Naive thymus-derived CD8-positive, alpha-beta T cell (primary cell): ENCODE measurements around the gene LRRN4CL. TPM values are rescaled to one million over a fixed set of nuclear protein-coding genes. Genes with fewer than 3 reads are reported as not detected.

Source experiments
- ATAC-seq, 2 donors: fragments of 150-1000 bp; cut with Tn5 transposase in 1 of 2; sonication (Bioruptor Pico), chemical (Tn5 transposase) in 1 of 2; 1 replicate in 1 of 2; 2 replicates in 1 of 2; pipeline ENCODE4 v1.10.0; 2021; ENCODE audit warnings: mild to moderate bottlenecking in 2 of 2, moderate library complexity in 2 of 2
- POLR2A ChIA-PET: fragments of 350-600 bp; sonication (Branson Sonifier 250); formaldehyde crosslinking; loops from one replicate; lab custom pipeline; 2021; ENCODE audit warnings: antibody characterized with exemption; lab: Charles Lee
- DNase-seq, 10 donors: peaks; one replicate each; pipeline versions ENCODE4 v3.0.0 to v3.0.0-alpha.2; 2020 to 2022
- H3K27ac Mint-ChIP-seq, 10 donors: one replicate each; pipeline ENCODE4 v1.8.0; 2020 to 2022; ENCODE audit warnings: mild to moderate bottlenecking in 10 of 10, mixed read lengths in 10 of 10, moderate library complexity in 4 of 10, inconsistent platforms in 1 of 10
- H3K27me3 Mint-ChIP-seq, 5 donors: one replicate each; pipeline ENCODE4 v1.8.0; 2021 to 2022; ENCODE audit warnings: mixed read lengths in 5 of 5
- H3K36me3 Mint-ChIP-seq, 3 donors: one replicate each; pipeline ENCODE4 v1.8.0; 2020 to 2022; ENCODE audit warnings: mixed read lengths in 3 of 3, mild to moderate bottlenecking in 2 of 3, inconsistent platforms in 1 of 3
- H3K4me1 Mint-ChIP-seq, 4 donors: one replicate each; pipeline ENCODE4 v1.8.0; 2021 to 2022; ENCODE audit warnings: mixed read lengths in 4 of 4
- H3K4me3 Mint-ChIP-seq, 10 donors: one replicate each; pipeline ENCODE4 v1.8.0; 2020 to 2022; ENCODE audit warnings: mild to moderate bottlenecking in 10 of 10, mixed read lengths in 10 of 10, moderate library complexity in 6 of 10, inconsistent platforms in 1 of 10
- H3K9me3 Mint-ChIP-seq, 9 donors: one replicate each; pipeline ENCODE4 v1.8.0; 2020 to 2022; ENCODE audit warnings: mixed read lengths in 9 of 9, mild to moderate bottlenecking in 3 of 9, inconsistent platforms in 1 of 9, moderate library complexity in 1 of 9
- polyA plus RNA-seq, 3 donors: library from polyadenylated mRNA; unstranded; fragments of 300-500 nt; fragmentation: Illumina TruSeq; gene quantifications; one replicate each; pipeline ENCODE4 v1.2.3, GENCODE V29; 2021
- total RNA-seq, 8 experiments: library from RNA in 2 of 8; stranded (reverse) in 2 of 8; gene quantifications; one replicate each; pipeline ENCODE4 v1.2.3 and lab custom pipeline; 2021 to 2026

Gene LRRN4CL
- total and polyA plus RNA-seq, 5 experiments from 2014 or later = 0.36 TPM; not detected in 4

- H3K36me3 Mint-ChIP-seq = peaks cover 0 to 35% (median 0%) of the 10 kb centered on the region in 3 donors
- POLR2A ChIA-PET = interaction anchor here (0.5 to 19.9 kb wide), 37 partner anchors 9 to 1734 kb away, joined by 3 to 541 read pairs (median 5); partner anchors contain the start of genes B3GAT3, C11orf98, CSKMT and EML3
Observed at GRCh38 chr11:62645946-62646824, 43.1 kb downstream of the LRRN4CL start, which contains the start of gene GANAB. Gene GANAB (minus strand): TSS chr11:62646613. CDS start chr11:62646599, 14 bp downstream.

GRCh38 chr11:62645671-62645945 is 43.7 kb downstream of the LRRN4CL start:
- no peaks in the 10 kb centered on the region for H3K27me3 Mint-ChIP-seq
- H3K4me3 Mint-ChIP-seq = peak overlapping the region; percentile 92 to 99 (median 97)
- DNase-seq (peak in 2 of 10 donors; percentile 17 to 29), ATAC-seq (no peak)
- peak overlapping the region; percentile 90 to 99 (median 98) for H3K27ac Mint-ChIP-seq
- H3K9me3 Mint-ChIP-seq = no peaks in the 10 kb centered on the region
- H3K36me3 Mint-ChIP-seq = peaks cover 0 to 34% (median 0%) of the 10 kb centered on the region in 3 donors
- peaks cover 13 to 51% (median 36%) of the 10 kb centered on the region in 4 donors for H3K4me1 Mint-ChIP-seq
- POLR2A ChIA-PET = interaction anchor here (0.5 to 19.9 kb wide), 31 partner anchors 8 to 1733 kb away, joined by 3 to 541 read pairs (median 5); partner anchors contain the start of genes B3GAT3, C11orf98, CSKMT and EML3

More at GRCh38 chr11:62645946-62646824, 43.1 kb downstream of the LRRN4CL start, which contains the start of gene GANAB:
- DNase-seq (peak; percentile 94 to 99 (median 97)), ATAC-seq (peak; percentile 97 to 98)
- no peaks in the 10 kb centered on the region for H3K9me3 Mint-ChIP-seq
- peaks cover 9 to 50% (median 32%) of the 10 kb centered on the region in 4 donors for H3K4me1 Mint-ChIP-seq
- no peaks in the 10 kb centered on the region for H3K27me3 Mint-ChIP-seq
- H3K27ac Mint-ChIP-seq = peak within 1 kb of the TSS; percentile 90 to 99 (median 98)
- H3K4me3 Mint-ChIP-seq = peak within 1 kb of the TSS; percentile 92 to 99 (median 97)

- H3K27ac Mint-ChIP-seq = peak overlapping the region in 9 of 10 donors; percentile 9 to 90 (median 69)
- POLR2A ChIA-PET = interaction anchor here (0.7 to 19.9 kb wide), 11 partner anchors 9 to 237 kb away, joined by 3 to 541 read pairs (median 8); partner anchors contain the start of genes B3GAT3, C11orf98, CSKMT and EEF1G
- H3K9me3 Mint-ChIP-seq = no peaks in the 10 kb centered on the region
- no peak for ATAC-seq
- no peak for DNase-seq
- H3K36me3 Mint-ChIP-seq = peaks cover 0 to 32% (median 0%) of the 10 kb centered on the region in 3 donors
- no peaks in the 10 kb centered on the region for H3K27me3 Mint-ChIP-seq
- peaks cover 17 to 54% (median 45%) of the 10 kb centered on the region in 4 donors for H3K4me1 Mint-ChIP-seq
- H3K4me3 Mint-ChIP-seq = peak overlapping the region in 9 of 10 donors; percentile 21 to 95 (median 45)
Observed at GRCh38 chr11:62644220-62644619, 45.1 kb downstream of the LRRN4CL start.

Other genes starting within 250 kb of the LRRN4CL start
- gene AHNAK, start 142.7 kb downstream of the LRRN4CL start, total RNA-seq = 100 to 1,000 TPM; 227 to 231 TPM
- 10 to 100 TPM in 1 of 3 donors, 1 to 10 TPM in 2; 7.7 to 19.8 (median 9.4) TPM for gene AHNAK, start 142.7 kb downstream of the LRRN4CL start, polyA plus RNA-seq
- gene EEF1G, start 115.6 kb downstream of the LRRN4CL start, total RNA-seq = 1,000 to 10,000 TPM; 2,038 to 2,092 TPM
- gene EEF1G, start 115.6 kb downstream of the LRRN4CL start, polyA plus RNA-seq = 1,000 to 10,000 TPM; 1,637 to 2,152 (median 1,960) TPM
- 10 to 100 TPM; 46.4 to 50.9 TPM for gene TUT1, start 98.0 kb downstream of the LRRN4CL start, total RNA-seq
- 10 to 100 TPM; 12.8 to 24.4 (median 16.9) TPM for gene TUT1, start 98.0 kb downstream of the LRRN4CL start, polyA plus RNA-seq
- gene MTA2, start 87.7 kb downstream of the LRRN4CL start, total RNA-seq = 100 to 1,000 TPM; 170 to 178 TPM
- 10 to 100 TPM; 15.8 to 32.6 (median 21.5) TPM for gene MTA2, start 87.7 kb downstream of the LRRN4CL start, polyA plus RNA-seq
- gene EML3, start 76.8 kb downstream of the LRRN4CL start, total RNA-seq = 100 to 1,000 TPM; 251 to 255 TPM
- 10 to 100 TPM; 14.8 to 23.7 (median 15.7) TPM for gene EML3, start 76.8 kb downstream of the LRRN4CL start, polyA plus RNA-seq
- 1 to 10 TPM; 5.4 to 6.1 TPM for gene ROM1, start 76.3 kb downstream of the LRRN4CL start, total RNA-seq
- gene ROM1, start 76.3 kb downstream of the LRRN4CL start, polyA plus RNA-seq = 1 to 10 TPM in 2 of 3 donors, under 1 TPM in 1; 0.82 to 1.9 (median 1.8) TPM
- 10 to 100 TPM; 79.8 to 83.8 TPM for gene B3GAT3, start 67.5 kb downstream of the LRRN4CL start, total RNA-seq
- gene B3GAT3, start 67.5 kb downstream of the LRRN4CL start, polyA plus RNA-seq = 10 to 100 TPM; 35.6 to 51.3 (median 40.3) TPM
- gene GANAB, start 42.9 kb downstream of the LRRN4CL start, total RNA-seq = 100 to 1,000 TPM; 326 to 327 TPM
- gene GANAB, start 42.9 kb downstream of the LRRN4CL start, polyA plus RNA-seq = 100 to 1,000 TPM; 171 to 197 (median 174) TPM
- 10 to 100 TPM; 25.8 to 27.4 TPM for gene INTS5, start 36.2 kb downstream of the LRRN4CL start, total RNA-seq
- gene INTS5, start 36.2 kb downstream of the LRRN4CL start, polyA plus RNA-seq = 10 to 100 TPM; 27.7 to 58.3 (median 45.6) TPM
- gene C11orf98, start 24.3 kb downstream of the LRRN4CL start, total RNA-seq = 10 to 100 TPM; 51.8 to 58.0 TPM
- 100 to 1,000 TPM in 2 of 3 donors, 10 to 100 TPM in 1; 99.9 to 149 (median 117) TPM for gene C11orf98, start 24.3 kb downstream of the LRRN4CL start, polyA plus RNA-seq
- 10 to 100 TPM; 43.6 to 45.0 TPM for gene CSKMT, start 24.2 kb downstream of the LRRN4CL start, total RNA-seq
- 1 to 10 TPM; 1.8 to 3.7 (median 3.4) TPM for gene CSKMT, start 24.2 kb downstream of the LRRN4CL start, polyA plus RNA-seq
- gene UQCC3, start 17.9 kb downstream of the LRRN4CL start, total RNA-seq = 1 to 10 TPM; 5.4 to 6.6 TPM
- gene UQCC3, start 17.9 kb downstream of the LRRN4CL start, polyA plus RNA-seq = 1 to 10 TPM; 9.1 to 9.7 (median 9.6) TPM
- gene LBHD1, start 17.3 kb downstream of the LRRN4CL start, total RNA-seq = 10 to 100 TPM; 29.5 to 30.9 TPM
- gene LBHD1, start 17.3 kb downstream of the LRRN4CL start, polyA plus RNA-seq = 1 to 10 TPM; 2.4 to 8.3 (median 4.4) TPM
- 100 to 1,000 TPM; 214 to 218 TPM for gene UBXN1, start 10.5 kb downstream of the LRRN4CL start, total RNA-seq
- gene UBXN1, start 10.5 kb downstream of the LRRN4CL start, polyA plus RNA-seq = 100 to 1,000 TPM; 188 to 219 (median 218) TPM
- gene BSCL2, start 17.9 kb upstream of the LRRN4CL start, total RNA-seq = 10 to 100 TPM; 37.0 to 50.7 TPM
- 10 to 100 TPM; 58.2 to 65.0 (median 58.8) TPM for gene BSCL2, start 17.9 kb upstream of the LRRN4CL start, polyA plus RNA-seq
- gene GNG3, start 18.1 kb upstream of the LRRN4CL start, total RNA-seq = not detected
- gene GNG3, start 18.1 kb upstream of the LRRN4CL start, polyA plus RNA-seq = under 1 TPM in 1 of 3 donors, not detected in 2; 0.27 TPM
- gene HNRNPUL2, start 37.9 kb upstream of the LRRN4CL start, total RNA-seq = 10 to 100 TPM; 81.6 to 84.0 TPM
- 1 to 10 TPM in 2 of 3 donors, under 1 TPM in 1; 0.99 to 3.0 (median 1.0) TPM for gene HNRNPUL2, start 37.9 kb upstream of the LRRN4CL start, polyA plus RNA-seq
- 10 to 100 TPM; 46.1 to 47.6 TPM for gene TTC9C, start 39.0 kb upstream of the LRRN4CL start, total RNA-seq
- 10 to 100 TPM in 2 of 3 donors, 1 to 10 TPM in 1; 8.5 to 18.8 (median 15.4) TPM for gene TTC9C, start 39.0 kb upstream of the LRRN4CL start, polyA plus RNA-seq
- 10 to 100 TPM; 27.3 to 27.6 TPM for gene ZBTB3, start 64.6 kb upstream of the LRRN4CL start, total RNA-seq
- 1 to 10 TPM; 2.1 to 6.7 (median 3.6) TPM for gene ZBTB3, start 64.6 kb upstream of the LRRN4CL start, polyA plus RNA-seq
- 10 to 100 TPM; 87.8 to 94.0 TPM for gene POLR2G, start 72.0 kb upstream of the LRRN4CL start, total RNA-seq
- gene POLR2G, start 72.0 kb upstream of the LRRN4CL start, polyA plus RNA-seq = 100 to 1,000 TPM; 255 to 266 (median 259) TPM
- 10 to 100 TPM; 28.6 to 34.9 TPM for gene TAF6L, start 81.9 kb upstream of the LRRN4CL start, total RNA-seq
- gene TAF6L, start 81.9 kb upstream of the LRRN4CL start, polyA plus RNA-seq = 10 to 100 TPM in 1 of 3 donors, 1 to 10 TPM in 2; 8.7 to 10.8 (median 8.9) TPM
- 10 to 100 TPM; 66.2 to 71.5 TPM for gene TMEM179B, start 97.9 kb upstream of the LRRN4CL start, total RNA-seq
- 100 to 1,000 TPM; 109 to 126 (median 122) TPM for gene TMEM179B, start 97.9 kb upstream of the LRRN4CL start, polyA plus RNA-seq
- 10 to 100 TPM; 15.0 to 16.5 TPM for gene TMEM223, start 102.5 kb upstream of the LRRN4CL start, total RNA-seq
- gene TMEM223, start 102.5 kb upstream of the LRRN4CL start, polyA plus RNA-seq = 10 to 100 TPM; 39.1 to 57.8 (median 45.5) TPM
- 100 to 1,000 TPM; 185 to 191 TPM for gene NXF1, start 115.9 kb upstream of the LRRN4CL start, total RNA-seq
- 10 to 100 TPM; 38.4 to 82.9 (median 62.8) TPM for gene NXF1, start 115.9 kb upstream of the LRRN4CL start, polyA plus RNA-seq
- gene STX5, start 142.5 kb upstream of the LRRN4CL start, total RNA-seq = 10 to 100 TPM; 55.6 to 61.7 TPM
- gene STX5, start 142.5 kb upstream of the LRRN4CL start, polyA plus RNA-seq = 10 to 100 TPM; 25.4 to 30.4 (median 26.2) TPM
- under 1 TPM; 0.88 to 0.91 TPM for gene TEX54, start 143.3 kb upstream of the LRRN4CL start, total RNA-seq
- gene TEX54, start 143.3 kb upstream of the LRRN4CL start, polyA plus RNA-seq = 1 to 10 TPM; 1.6 to 2.2 (median 1.7) TPM
- 100 to 1,000 TPM; 129 to 130 TPM for gene WDR74, start 150.1 kb upstream of the LRRN4CL start, total RNA-seq
- 10 to 100 TPM; 35.7 to 64.0 (median 49.4) TPM for gene WDR74, start 150.1 kb upstream of the LRRN4CL start, polyA plus RNA-seq
- gene SLC3A2, start 191.4 kb upstream of the LRRN4CL start, total RNA-seq = 100 to 1,000 TPM; 352 to 353 TPM
- gene SLC3A2, start 191.4 kb upstream of the LRRN4CL start, polyA plus RNA-seq = 100 to 1,000 TPM; 119 to 164 (median 125) TPM
- gene CHRM1, start 231.8 kb upstream of the LRRN4CL start, total RNA-seq = not detected
- gene CHRM1, start 231.8 kb upstream of the LRRN4CL start, polyA plus RNA-seq = not detected